Right ventricle myocardium inferior (tissue), 1 donor: Measurements from ENCODE around the gene FBXL4. TPM values are rescaled to one million over a fixed set of nuclear protein-coding genes. Genes with fewer than 3 reads are reported as not detected.
"Not testable (repeated sequence)": the region's sequence is repeated elsewhere in the genome, so short reads cannot be mapped to it uniquely, and the experiment has no call there.

Source experiments
- ATAC-seq: fragments of 200-7000 bp; cut with Tn5 transposase; one replicate; pipeline ENCODE4 v1.9.1; 2020; ENCODE audit warnings: mild to moderate bottlenecking, moderate library complexity
- DNase-seq: peaks from one replicate; pipeline ENCODE4 v3.0.0; 2021; ENCODE audit errors: missing footprints
- intact Hi-C: fragments of 100-400 bp; cut with DNase I; formaldehyde crosslinking; loops from one replicate; pipeline ENCODE4 v1.11.0; 2022
- total RNA-seq: library from RNA; stranded (reverse); fragmentation: NEBNext Ultra II Directional; extraction: Animal tissue kit (Norgen Biotek cat#: 25700); gene quantifications from one replicate; pipeline ENCODE4 v1.2.1, GENCODE V29; 2021
- donor health status: DM: no; HTN: yes; CAD: no; lungs with severe emphysema.

Gene FBXL4
- total RNA-seq, 1 donor from 2014 or later, result 18.0 TPM

DNA sequence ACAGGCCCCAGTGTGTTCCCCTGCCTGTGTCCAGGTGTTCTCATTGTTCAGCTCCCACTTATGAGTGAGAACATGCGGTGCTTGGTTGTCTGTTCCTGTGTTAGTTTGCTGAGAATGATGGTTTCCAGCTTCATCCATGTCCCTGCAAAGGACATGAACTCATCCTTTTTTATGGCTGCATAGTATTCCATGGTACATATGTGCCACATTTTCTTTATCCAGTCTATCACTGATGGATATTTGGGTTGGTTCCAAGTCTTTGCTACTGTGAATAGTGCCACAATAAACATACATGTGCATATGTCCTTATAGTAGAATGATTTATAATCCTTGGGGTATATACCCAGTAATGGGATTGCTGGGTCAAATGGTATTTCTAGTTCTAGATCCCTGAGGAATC, 41.4 kb downstream of the FBXL4 start:
- DNase-seq, intact Hi-C loops, ATAC-seq: not testable (repeated sequence)

DNA sequence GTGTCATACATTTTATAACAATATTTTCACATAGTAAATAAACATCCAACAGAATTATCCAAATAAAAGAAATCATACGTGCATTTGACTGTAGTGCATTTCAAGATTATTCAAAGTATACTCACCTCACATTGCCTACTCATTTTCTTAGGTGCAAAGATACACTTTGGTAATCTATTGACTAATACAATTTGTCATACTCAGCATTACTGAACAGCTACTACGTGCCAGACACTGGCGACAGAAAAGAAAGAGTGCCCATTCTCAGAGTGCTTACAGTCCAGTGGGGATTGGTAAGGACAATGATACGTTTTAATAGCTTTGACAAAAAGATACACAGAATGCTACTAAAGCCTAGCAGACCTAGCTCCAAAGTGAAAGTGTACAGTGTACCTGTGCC, 42.0 kb downstream of the FBXL4 start:
- ATAC-seq (no peak), DNase-seq (no peak)
- intact Hi-C loops, result no loop called here

DNA sequence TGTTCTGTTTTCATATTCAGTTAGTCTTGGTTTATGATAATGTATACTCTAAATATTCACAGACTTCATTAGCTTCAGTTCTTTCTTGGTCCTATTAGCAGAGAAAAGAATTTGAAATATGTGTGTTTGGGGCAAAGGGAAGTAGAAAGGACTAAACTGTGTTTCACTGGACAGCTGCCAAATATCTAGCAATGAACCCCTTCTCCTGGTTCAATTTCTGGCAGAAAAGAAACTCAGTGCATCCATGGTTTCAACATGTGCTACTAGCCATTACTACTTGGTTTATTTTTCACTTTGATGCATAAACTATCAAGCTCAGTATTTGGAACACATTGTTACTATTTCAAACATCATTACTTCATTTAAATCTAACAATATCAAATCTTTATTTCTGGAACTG, 43.6 kb downstream of the FBXL4 start:
- DNase-seq (no peak), ATAC-seq (no peak)
- intact Hi-C loops, result no loop called here

DNA sequence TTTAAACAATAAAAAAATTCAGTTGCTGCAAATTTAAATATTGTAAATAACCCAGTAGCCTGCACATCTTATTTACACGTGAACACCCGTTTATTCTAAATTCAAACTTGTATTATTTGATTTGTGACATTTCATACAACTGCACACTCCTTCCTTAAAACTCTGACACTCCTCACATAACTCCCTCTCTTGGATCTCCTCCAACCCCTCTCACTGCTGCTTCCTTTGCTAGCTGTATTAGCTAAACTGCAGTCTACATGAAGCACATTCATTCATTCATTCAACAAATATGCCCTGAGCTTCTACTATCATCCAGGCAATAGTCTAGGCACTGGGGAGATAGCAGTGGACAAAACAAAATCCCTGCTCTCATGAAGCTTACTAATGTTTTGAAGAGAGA, 47.0 kb downstream of the FBXL4 start:
- no peak for ATAC-seq
- intact Hi-C loops, result no loop called here
- no peak for DNase-seq

DNA sequence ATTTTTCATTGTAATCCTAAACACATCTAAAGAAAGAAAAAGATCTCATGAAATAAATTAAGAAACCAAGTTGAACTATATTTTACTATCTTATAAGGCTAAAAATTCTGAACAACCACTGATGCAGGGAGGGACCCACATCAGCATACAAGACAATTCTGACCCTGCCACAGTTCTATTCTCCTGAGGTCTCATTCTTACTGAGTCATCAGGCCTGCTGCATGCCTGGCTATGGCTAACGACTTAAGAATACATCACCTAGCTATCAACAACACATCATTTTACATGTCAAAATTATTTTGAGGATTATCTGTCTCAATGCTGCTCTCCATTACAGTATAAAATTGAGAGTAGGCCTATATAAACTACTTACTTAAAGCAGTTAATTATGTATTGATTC, 52.9 kb downstream of the FBXL4 start:
- no peak for DNase-seq
- ATAC-seq, result no peak
- intact Hi-C loops, result no loop called here

DNA sequence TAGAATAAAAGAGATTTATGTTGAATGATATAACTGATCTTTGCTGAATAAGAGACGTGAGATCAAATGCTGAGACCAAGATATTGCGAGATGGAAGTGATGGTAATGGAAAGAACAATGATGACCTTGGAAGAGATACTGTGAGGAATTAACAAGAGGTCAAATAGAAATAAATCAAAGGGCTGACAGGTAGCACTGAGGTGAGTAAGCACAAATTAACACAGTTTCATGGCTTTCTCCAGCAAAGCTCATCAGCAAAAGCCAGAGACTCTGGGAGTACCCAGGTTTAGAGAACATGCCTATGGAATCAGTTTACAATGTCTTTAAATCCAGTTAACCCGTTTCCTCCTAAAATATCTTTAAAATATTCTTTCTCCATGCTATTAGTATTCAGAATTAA, 60.1 kb downstream of the FBXL4 start:
- intact Hi-C loops, result no loop called here
- no peak for DNase-seq
- ATAC-seq, result no peak

DNA sequence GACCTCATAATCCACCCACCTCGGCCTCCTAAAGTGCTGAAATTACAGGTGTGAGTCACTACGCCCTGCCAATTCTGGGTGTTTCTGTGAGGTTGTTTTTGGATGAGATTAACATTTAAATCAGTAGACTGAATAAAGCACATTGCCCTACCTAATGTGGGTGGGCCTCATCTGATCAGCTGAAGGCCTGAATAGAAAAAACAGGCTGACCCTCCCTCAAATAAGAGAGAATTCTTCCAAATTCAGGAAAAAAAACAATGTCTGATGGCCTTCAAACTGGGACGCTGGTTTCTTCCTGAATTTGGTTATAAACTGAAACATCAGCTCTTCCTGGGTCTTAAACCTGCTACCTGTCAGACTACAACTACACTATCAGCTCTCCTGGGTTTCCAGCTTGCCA, 62.4 kb downstream of the FBXL4 start:
- intact Hi-C loops, result no loop called here
- DNase-seq (no peak), ATAC-seq (no peak)

DNA sequence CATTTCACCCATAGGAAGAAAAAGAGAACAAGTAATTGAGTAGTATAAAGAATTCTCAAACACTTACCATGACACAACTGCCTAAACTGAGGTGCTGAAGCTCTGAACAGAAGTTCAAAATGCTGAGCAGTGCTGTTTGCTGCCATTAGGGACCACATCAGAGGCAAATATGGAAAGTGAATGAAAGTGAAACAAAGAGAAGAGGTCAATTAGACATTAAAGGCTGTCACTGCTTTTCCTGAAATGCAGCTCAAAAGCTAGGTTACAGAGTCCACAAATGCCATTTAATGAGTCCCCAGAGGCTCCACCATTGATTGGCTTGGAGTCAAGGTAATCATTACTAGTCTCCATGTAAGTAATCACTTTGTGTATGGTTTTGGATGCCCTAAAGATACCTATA, 67.3 kb downstream of the FBXL4 start:
- intact Hi-C loops, result no loop called here
- DNase-seq (no peak), ATAC-seq (no peak)

DNA sequence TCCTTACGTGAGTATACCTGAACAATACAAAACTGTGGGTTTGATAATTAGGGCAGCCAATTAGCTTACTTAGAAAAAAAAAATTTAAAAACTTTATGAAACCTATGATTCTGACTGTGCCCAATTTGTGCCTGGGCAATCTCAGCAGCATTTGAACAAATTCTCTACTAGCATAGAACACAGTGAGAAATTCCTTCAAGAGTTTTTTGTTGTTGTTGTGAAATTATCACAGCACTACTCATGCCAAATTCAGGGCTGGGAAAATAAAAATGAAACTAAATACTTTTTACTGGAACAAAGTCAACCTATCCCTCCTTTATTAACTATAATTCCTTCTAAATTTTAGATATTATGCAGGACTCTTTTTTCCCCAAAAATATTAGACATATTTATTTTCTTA, 70.5 kb downstream of the FBXL4 start:
- intact Hi-C loops, result no loop called here
- ATAC-seq (no peak), DNase-seq (no peak)

DNA sequence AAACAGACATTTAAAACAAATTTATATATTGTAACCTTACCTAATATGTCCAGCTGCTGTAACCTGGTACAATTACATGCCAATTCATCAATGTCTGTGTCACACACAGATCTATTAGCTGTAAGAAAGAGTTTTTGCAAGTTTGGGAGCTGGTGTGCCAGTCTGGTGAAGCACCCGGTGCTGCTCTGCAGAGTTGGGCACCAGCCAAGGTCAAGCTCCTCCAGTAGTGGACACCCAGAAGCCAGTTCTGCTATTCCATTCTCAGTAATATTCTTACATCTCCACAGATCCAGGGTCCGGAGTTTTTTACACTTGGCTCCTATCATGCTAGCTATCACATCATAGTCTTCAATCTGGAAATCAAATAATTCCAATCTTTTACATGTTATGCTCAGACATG, 72.4 kb downstream of the FBXL4 start:
- ATAC-seq (no peak), DNase-seq (no peak)
- intact Hi-C loops, result no loop called here

DNA sequence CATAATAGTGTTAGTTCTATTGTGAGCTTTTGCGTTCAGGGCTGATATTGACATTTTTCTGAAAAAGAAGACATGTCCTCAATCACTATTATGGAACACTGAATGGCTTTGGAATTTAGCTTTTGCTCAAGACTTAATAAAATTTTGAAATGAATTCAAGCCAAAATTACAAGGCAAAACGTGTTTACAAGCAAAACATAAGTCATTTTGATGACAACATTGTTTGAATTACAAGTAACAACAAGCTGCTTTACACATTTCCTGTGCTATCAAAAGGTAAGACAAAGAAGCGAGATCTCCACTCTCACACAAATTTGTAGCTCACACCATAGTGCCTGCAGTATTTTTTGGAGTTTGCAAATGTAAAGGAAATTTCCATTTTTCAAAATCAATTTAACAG, 75.9 kb downstream of the FBXL4 start:
- DNase-seq, result no peak
- no peak for ATAC-seq
- intact Hi-C loops, result no loop called here

DNA sequence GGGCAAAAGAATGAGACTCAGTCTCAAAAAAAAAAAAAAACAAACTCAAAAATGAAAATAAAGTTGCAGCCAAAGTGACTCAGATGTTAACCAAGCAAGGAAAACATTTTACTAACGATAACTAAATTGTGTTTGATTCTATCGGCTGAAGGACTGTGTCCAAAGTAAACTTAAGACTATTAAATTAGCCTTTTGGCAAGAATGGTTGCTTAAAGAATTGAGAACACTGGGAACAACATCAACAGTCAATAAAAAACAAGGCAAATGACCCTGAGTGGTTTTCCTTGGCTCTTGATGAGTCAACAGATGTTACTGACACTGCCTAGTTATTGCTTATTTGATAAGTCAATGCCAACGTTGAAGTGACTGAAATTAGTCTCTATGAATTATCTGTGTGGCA, 76.7 kb downstream of the FBXL4 start:
- intact Hi-C loops, result no loop called here
- ATAC-seq (no peak), DNase-seq (no peak)

DNA sequence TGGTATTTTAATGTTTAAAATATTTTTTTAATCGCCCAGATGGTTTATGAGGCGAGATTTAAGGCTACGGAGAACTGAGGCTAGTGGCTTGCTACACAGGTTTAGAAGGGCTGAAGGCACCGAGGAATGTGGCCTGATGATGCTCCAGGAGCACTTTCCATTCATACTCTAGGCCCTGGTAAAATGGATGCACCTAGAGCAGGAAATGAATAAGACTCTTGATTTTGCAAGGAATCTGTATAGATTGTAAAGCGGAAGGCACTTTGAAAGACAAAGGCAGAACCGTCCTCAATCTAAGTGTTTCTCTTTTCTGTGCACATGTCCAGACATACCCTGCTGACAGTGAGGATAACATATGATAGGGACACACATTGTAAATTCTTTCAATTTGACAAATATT, 83.2 kb downstream of the FBXL4 start:
- DNase-seq (no peak), ATAC-seq (no peak)
- intact Hi-C loops, result no loop called here

DNA sequence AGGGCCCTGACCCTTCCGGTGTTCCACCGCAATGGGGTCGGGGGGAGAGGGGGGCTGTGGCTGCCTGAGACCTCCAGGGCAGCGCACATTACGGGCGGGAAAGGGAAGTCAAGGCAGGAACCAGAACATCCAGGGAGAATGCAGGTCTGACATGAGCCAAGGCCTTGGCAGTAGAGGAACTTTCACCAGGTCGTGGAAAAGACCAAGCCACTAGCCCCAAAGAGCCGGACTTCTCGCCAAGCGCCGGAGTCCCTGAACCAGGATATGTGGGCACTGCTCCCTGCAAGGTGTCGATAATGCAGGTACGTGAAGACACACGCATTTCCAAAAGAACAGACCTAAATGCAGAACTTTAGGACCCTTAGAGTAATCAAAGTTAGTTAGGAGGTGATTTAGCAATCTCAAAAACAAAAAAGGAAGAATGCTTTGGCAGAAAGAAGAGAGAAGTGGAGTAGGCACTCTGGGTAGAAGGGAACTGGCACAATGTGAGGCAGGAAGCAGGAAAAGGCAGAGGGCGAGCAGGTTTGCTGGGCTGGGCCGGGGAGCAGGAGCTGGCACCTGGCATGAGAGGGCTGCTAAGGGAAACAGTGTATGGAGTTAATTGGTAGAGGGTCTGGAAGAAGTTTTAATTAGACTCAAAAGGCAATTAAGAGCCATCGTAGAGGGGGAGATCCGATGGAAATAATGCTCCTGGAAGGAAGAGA, 99.1 kb downstream of the FBXL4 start:
- peak; percentile 17 for ATAC-seq
- DNase-seq, result peak; percentile 31
- intact Hi-C loops, result loop anchor here (10.0 kb wide), 1 partner anchor 266 kb away; no protein-coding TSS in a partner anchor

DNA sequence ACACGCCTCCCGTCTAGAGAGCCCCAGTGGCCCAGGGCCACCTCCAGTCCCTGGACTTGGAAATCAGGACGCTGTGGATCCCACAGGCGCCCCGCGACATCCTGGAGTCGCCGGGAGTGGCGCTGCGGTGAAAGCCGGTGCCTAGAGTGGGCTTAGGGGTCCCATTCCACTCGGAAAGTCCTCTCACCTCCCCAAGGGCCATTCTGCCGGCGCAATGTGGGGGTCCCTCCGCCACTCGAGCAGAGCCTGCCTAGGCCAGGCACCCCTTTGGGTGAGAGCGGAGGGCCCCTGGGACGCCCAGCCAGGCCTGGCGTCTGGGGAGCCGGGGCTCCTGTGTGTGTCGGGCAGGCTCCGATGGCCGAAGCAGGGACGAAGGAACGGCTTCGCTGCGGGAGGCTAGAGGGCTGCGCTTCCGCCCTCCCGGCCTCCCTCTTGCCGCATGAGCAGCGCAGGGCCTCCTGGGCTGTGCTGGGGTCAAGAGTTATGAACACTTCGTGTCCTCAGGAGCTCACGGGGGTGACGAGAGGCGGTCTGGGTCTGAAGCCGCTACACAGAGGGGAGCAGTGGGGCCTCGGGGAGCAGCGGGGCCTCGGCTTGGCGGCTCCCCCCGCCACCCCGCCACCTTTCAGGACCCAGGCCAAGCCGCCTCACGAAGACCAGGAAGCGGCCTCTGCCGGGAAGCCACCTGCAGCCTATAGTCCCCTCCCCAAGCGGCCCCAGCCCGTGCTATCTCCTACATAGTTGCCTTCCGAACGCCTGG, 99.8 kb downstream of the FBXL4 start:
- peak; percentile 64 for DNase-seq
- intact Hi-C loops, result loop anchor here (10.0 kb wide), 1 partner anchor 267 kb away; no protein-coding TSS in a partner anchor

DNA sequence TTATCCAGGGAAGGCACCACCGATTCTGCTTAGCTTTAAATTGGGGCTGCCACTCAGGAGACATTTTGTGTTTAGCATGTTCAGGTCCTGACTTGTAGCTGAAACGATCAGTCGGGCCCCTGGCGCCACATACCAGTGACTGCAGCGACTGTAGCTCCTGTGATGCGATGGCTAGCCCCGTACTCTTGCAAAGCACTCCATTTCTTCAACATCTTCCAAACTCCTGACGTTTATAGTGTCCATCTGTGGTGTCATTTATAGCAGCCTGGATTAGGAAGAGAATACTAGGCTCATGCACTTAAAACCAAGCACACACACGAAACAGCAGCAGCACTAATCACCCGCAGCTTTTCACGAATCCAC, 100.3 kb downstream of the FBXL4 start:
- DNase-seq, result peak; percentile 59
- intact Hi-C loops, result loop anchor here (10.0 kb wide), 1 partner anchor 267 kb away; no protein-coding TSS in a partner anchor
- ATAC-seq, result no peak

More for the DNA sequence above, 99.8 kb downstream of the FBXL4 start:
- ATAC-seq, result peak; percentile 53

DNA sequence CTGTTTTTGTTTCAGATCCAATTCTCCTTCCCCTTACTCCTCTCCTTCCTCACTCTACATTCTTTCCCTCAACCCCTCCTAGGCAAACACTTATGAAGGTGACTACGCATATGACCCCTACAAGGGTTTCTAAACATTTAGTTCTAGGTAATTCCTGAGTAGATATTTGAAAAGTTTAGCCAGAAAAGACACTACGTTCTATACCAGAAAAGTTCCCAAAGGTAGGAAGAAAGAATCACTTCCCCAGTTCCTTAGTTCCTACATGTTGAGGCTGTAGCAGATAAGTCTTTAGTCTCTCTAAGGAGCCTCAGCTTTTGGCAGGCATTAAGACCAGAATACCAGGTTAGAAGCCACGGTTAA, 101.7 kb downstream of the FBXL4 start:
- ATAC-seq (no peak), DNase-seq (no peak)
- intact Hi-C loops, result loop anchor here (10.0 kb wide), 1 partner anchor 269 kb away; no protein-coding TSS in a partner anchor

DNA sequence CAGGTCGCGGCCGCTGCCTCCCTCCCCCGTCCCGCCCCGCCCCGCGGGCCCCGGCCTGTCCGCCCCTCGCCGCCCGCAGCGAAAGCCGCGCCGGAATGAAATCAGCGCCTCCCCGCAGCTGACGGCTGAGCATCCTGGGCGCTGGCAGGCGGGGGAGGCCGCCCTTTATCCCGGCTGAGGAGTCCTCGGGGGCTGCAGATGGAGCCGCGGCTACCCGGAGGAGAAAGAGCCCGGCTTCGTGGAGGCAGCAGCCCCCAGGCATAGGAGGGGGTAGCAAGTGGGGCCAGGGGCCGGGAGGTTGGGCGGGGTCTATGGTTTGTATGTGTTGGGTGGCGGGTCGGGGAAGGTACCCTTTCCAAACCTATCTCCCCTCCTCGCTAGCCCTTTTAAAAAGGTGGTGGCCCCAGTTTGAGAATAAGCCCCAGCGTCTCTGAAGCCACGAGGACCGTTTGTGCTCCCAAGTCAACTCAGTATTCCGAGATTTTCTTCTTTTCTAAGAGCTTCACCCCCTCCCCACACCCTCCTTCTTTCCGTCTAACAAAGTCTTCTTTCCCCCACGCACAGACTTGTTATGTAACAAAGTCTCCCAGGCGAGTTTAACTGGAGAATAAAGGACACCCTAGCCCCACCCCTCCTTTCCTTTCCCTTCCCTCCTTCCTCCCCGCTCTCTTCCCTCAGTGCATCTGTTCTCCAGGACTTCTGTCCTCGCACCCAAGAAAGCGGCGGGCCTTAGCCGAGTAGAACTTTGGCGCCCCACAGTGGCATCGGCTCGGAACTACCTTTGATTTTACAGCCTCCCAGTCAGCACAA, 102.3 kb downstream of the FBXL4 start:
- ATAC-seq, result peak; percentile 56
- peak; percentile 80 for DNase-seq
- intact Hi-C loops, result loop anchor here (2.0 to 10.0 kb wide), 2 partner anchors 269 to 1349 kb away; no protein-coding TSS in a partner anchor
